GM23338 (cell line): ENCODE results near the gene HES4. TPM values are rescaled to one million over a fixed set of nuclear protein-coding genes. Genes with fewer than 3 reads are reported as not detected.
"Not testable (repeated sequence)": the region's sequence is repeated elsewhere in the genome, so short reads cannot be mapped to it uniquely, and the experiment has no call there.

ENCODE experiments used
- ATAC-seq: fragments of 200-7000 bp; cut with Tn5 transposase; 3 replicates; pipeline ENCODE4 v1.9.1; 2020
- DNase-seq: peaks from one replicate; pipeline ENCODE4 v3.0.0-alpha.2; 2015; ENCODE audit warnings: low spot score
- H2AFZ ChIP-seq: fragments of 200-600 bp; sonication (generic); 2 replicates; pipeline ENCODE4 v1.8.0; 2016; ENCODE audit warnings: antibody characterized with exemption, mild to moderate bottlenecking, moderate library complexity
- H3F3A ChIP-seq: fragments of 200-600 bp; sonication (generic); replicated peaks from 2 replicates; pipeline ENCODE4 v1.8.0; 2017; ENCODE audit warnings: antibody characterized with exemption, mixed run types, low read depth
- H3K27ac ChIP-seq: fragments of 200-600 bp; sonication (generic); 2 replicates; pipeline ENCODE4 v1.6.1; 2016; ENCODE audit warnings: low read depth
- H3K27me3 ChIP-seq: fragments of 200-600 bp; sonication (generic); 2 replicates; pipeline ENCODE4 v1.8.0; 2016; ENCODE audit warnings: mild to moderate bottlenecking, mixed run types, moderate library complexity; ENCODE audit not compliant: insufficient read depth
- H3K36me3 ChIP-seq: fragments of 200-600 bp; sonication (generic); 2 replicates; pipeline ENCODE4 v1.8.0; 2016; ENCODE audit warnings: mild to moderate bottlenecking; ENCODE audit not compliant: insufficient read depth
- H3K4me1 ChIP-seq: fragments of 200-600 bp; sonication (generic); 2 replicates; pipeline ENCODE4 v1.8.0; 2016; ENCODE audit warnings: mild to moderate bottlenecking, moderate library complexity; ENCODE audit not compliant: insufficient read depth
- H3K4me2 ChIP-seq: fragments of 200-600 bp; sonication (generic); 2 replicates; pipeline ENCODE4 v1.7.1; 2017; ENCODE audit warnings: mixed run types
- H3K4me3 ChIP-seq: fragments of 200-600 bp; sonication (generic); 2 replicates; pipeline ENCODE4 v1.6.1; 2016; ENCODE audit warnings: mixed run types
- H3K79me2 ChIP-seq: fragments of 200-600 bp; sonication (generic); replicated peaks from 2 replicates; pipeline ENCODE4 v1.8.0; 2017; ENCODE audit warnings: mild to moderate bottlenecking; ENCODE audit not compliant: insufficient read depth
- H3K9me2 ChIP-seq: fragments of 200-600 bp; sonication (generic); 2 replicates; pipeline ENCODE4 v1.8.0; 2017; ENCODE audit not compliant: insufficient read depth
- H4K20me1 ChIP-seq: fragments of 200-600 bp; sonication (generic); replicated peaks from 2 replicates; pipeline ENCODE4 v1.8.0; 2017; ENCODE audit warnings: mild to moderate bottlenecking; ENCODE audit not compliant: insufficient read depth
- H3K27ac Mint-ChIP-seq: 2 replicates; pipeline ENCODE4 v1.8.0; 2020; ENCODE audit warnings: inconsistent platforms, mild to moderate bottlenecking, moderate library complexity, mixed read lengths
- H3K27me3 Mint-ChIP-seq: 3 replicates; pipeline ENCODE4 v1.8.0; 2022; ENCODE audit warnings: low read depth, mild to moderate bottlenecking, moderate library complexity, mixed read lengths, inconsistent platforms; ENCODE audit not compliant: insufficient read depth, poor library complexity
- H3K36me3 Mint-ChIP-seq: 3 replicates; pipeline ENCODE4 v1.8.0; 2021; ENCODE audit warnings: low read depth, mild to moderate bottlenecking, inconsistent platforms, moderate library complexity, mixed read lengths
- H3K4me1 Mint-ChIP-seq: 3 replicates; pipeline ENCODE4 v1.8.0; 2020; ENCODE audit warnings: mild to moderate bottlenecking, inconsistent platforms, mixed read lengths
- H3K4me3 Mint-ChIP-seq: 3 replicates; pipeline ENCODE4 v1.8.0; 2021; ENCODE audit warnings: moderate library complexity, mild to moderate bottlenecking, inconsistent platforms, mixed read lengths
- H3K9me3 Mint-ChIP-seq: 3 replicates; pipeline ENCODE4 v1.8.0; 2020; ENCODE audit warnings: moderate library complexity, mild to moderate bottlenecking, inconsistent platforms, mixed read lengths
- EZH2 ChIP-seq: fragments of 200-600 bp; sonication (generic); IDR thresholded peaks from one replicate; pipeline ENCODE4 v1.8.0; 2017; ENCODE audit warnings: antibody characterized with exemption, mild to moderate bottlenecking, low read depth; ENCODE audit not compliant: unreplicated experiment
- REST ChIP-seq: IDR thresholded peaks from one replicate; pipeline ENCODE4 v1.6.1; 2018; ENCODE audit warnings: antibody characterized with exemption; ENCODE audit not compliant: unreplicated experiment
- STAT1 ChIP-seq: IDR thresholded peaks from one replicate; pipeline ENCODE4 v1.6.1; 2016; ENCODE audit warnings: antibody characterized with exemption; ENCODE audit not compliant: unreplicated experiment
- ZNF114 ChIP-seq: fragments of 250-450 bp; sonication (Bioruptor Pico); IDR thresholded peaks from 2 replicates; pipeline ENCODE4 v1.5.0; 2020; ENCODE audit warnings: mild to moderate bottlenecking, moderate library complexity
- ZNF331 ChIP-seq: fragments of 250-450 bp; sonication (Bioruptor Pico); IDR thresholded peaks from 2 replicates; pipeline ENCODE4 v1.5.0; 2020; ENCODE audit warnings: low read depth, mild to moderate bottlenecking, moderate library complexity
- ZNF462 ChIP-seq: fragments of 250-450 bp; sonication (Bioruptor Pico); IDR thresholded peaks from 2 replicates; pipeline ENCODE4 v1.5.0; 2020; ENCODE audit warnings: mild to moderate bottlenecking, moderate library complexity
- polyA plus RNA-seq: library from polyadenylated mRNA; unstranded; fragments of >200 nt; fragmentation: Nextera tagmentation; extraction: Ambion mirVana; gene quantifications from 2 replicates; pipeline ENCODE4 v1.2.1, GENCODE V29; 2016
- total RNA-seq: library from RNA; depleted of rRNA; stranded (reverse); fragments of >200 nt; shearing (Covaris generic); gene quantifications from 2 replicates; pipeline ENCODE4 v1.2.3, GENCODE V29; 2014

Gene HES4
- total and polyA plus RNA-seq, 2 experiments from 2014 or later = 2.3 to 6.7 TPM

- not testable (repeated sequence) for H3K79me2 ChIP-seq, H3K4me2 ChIP-seq, ATAC-seq, H3K36me3 Mint-ChIP-seq, H3K4me1 ChIP-seq, H3K36me3 ChIP-seq, H3K27ac Mint-ChIP-seq, H4K20me1 ChIP-seq, H3K4me3 Mint-ChIP-seq, DNase-seq, H3K9me2 ChIP-seq, H3K27ac ChIP-seq, H3K4me3 ChIP-seq, H2AFZ ChIP-seq, H3K4me1 Mint-ChIP-seq, H3F3A ChIP-seq
- peaks cover 74% of the 10 kb centered on the region for H3K27me3 Mint-ChIP-seq
- peaks cover 93% of the 10 kb centered on the region for H3K27me3 ChIP-seq
- H3K9me3 Mint-ChIP-seq = peaks cover 21% of the 10 kb centered on the region
Measured at GRCh38 chr1:994546-994945, 5.4 kb downstream of the HES4 start.

GRCh38 chr1:993379-993995, 6.4 kb downstream of the HES4 start:
- TF ChIP-seq REST = no peak
- no peak for TF ChIP-seq STAT1
- TF ChIP-seq EZH2 = no peak
- TF ChIP-seq ZNF331 = no peak
- no peak for TF ChIP-seq ZNF462 (CRISPR knock-in tag)
- no peak for TF ChIP-seq ZNF114
- Mint-ChIP-seq H3K36me3 (peaks cover 4% of the 10 kb centered on the region), H3K4me3 (no peak overlapping the region), H3K4me1 (peaks cover 3% of the 10 kb centered on the region), H3K27me3 (peaks cover 79% of the 10 kb centered on the region), H3K27ac (no peak overlapping the region), H3K9me3 (peaks cover 21% of the 10 kb centered on the region)
- Histone ChIP-seq H3K9me2 (no peaks in the 10 kb centered on the region), H2AFZ (no peak overlapping the region), H3K4me3 (no peak overlapping the region), H3K4me1 (peaks cover 8% of the 10 kb centered on the region), H3K36me3 (no peaks in the 10 kb centered on the region), H3K27me3 (peaks cover 93% of the 10 kb centered on the region), H3K4me2 (no peak overlapping the region), H3F3A (0 out of 2 replicates have a peak, but pooled peaks cover 2% of the 10 kb centered on the region), H3K79me2 (no peaks in the 10 kb centered on the region), H3K27ac (no peak overlapping the region), H4K20me1 (no peaks in the 10 kb centered on the region)
- DNase-seq (no peak), ATAC-seq (no peak)
